ENCODE results near the gene MPG. TPM values are rescaled to one million over a fixed set of nuclear protein-coding genes. Genes with fewer than 3 reads are reported as not detected.
A peak's percentile ranks its signal among the peaks of the same experiment; 100 is the strongest.

MPG gene
- total and polyA plus RNA-seq, 10 of the 15 experiments (the other 5 are each of a cell fraction or from before 2014, with no cell fraction given) = 0.32 to 193 (median 55.7) TPM

DNA sequence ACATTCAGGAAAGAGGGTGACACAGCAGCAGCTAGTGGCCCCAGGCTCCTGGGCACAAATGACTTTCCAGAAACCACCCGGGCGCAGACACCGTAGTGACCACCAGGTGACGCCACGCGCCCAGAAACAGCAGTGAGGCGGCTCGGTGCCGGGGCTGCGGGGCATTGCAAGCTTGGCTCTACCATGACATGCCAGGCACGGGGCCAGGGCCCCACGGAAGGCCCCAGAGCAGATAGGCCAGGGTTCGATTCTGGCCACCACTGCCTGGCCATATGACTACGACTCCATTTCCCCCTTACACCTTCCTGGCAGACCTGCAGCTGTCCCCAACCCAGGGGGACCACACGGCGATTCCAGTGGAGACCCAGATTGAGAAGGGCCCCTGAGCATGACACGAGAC, 12.3 kb upstream of the MPG start:
- Histone ChIP-seq H3K9me3 (replicated peaks; ENCODE audit: control insufficient read depth, insufficient read depth, low read length) (no peaks in the 10 kb centered on the region), H3K27me3 (replicated peaks in 1 of 2; ENCODE audit: control insufficient read depth in 2 of 2, insufficient read depth in 2 of 2, low read length in 1 of 2) (peaks cover 0 to under 1% of the 10 kb centered on the region in 2 experiments; a peak in 3 of 4 replicates)
- TF ChIP-seq, protein P1, sequence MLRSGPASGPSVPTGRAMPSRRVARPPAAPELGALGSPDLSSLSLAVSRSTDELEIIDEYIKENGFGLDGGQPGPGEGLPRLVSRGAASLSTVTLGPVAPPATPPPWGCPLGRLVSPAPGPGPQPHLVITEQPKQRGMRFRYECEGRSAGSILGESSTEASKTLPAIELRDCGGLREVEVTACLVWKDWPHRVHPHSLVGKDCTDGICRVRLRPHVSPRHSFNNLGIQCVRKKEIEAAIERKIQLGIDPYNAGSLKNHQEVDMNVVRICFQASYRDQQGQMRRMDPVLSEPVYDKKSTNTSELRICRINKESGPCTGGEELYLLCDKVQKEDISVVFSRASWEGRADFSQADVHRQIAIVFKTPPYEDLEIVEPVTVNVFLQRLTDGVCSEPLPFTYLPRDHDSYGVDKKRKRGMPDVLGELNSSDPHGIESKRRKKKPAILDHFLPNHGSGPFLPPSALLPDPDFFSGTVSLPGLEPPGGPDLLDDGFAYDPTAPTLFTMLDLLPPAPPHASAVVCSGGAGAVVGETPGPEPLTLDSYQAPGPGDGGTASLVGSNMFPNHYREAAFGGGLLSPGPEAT (IDR thresholded peaks at IDR 0.05; ENCODE audit: low read depth) = no peak
- TF ChIP-seq, protein P2, sequence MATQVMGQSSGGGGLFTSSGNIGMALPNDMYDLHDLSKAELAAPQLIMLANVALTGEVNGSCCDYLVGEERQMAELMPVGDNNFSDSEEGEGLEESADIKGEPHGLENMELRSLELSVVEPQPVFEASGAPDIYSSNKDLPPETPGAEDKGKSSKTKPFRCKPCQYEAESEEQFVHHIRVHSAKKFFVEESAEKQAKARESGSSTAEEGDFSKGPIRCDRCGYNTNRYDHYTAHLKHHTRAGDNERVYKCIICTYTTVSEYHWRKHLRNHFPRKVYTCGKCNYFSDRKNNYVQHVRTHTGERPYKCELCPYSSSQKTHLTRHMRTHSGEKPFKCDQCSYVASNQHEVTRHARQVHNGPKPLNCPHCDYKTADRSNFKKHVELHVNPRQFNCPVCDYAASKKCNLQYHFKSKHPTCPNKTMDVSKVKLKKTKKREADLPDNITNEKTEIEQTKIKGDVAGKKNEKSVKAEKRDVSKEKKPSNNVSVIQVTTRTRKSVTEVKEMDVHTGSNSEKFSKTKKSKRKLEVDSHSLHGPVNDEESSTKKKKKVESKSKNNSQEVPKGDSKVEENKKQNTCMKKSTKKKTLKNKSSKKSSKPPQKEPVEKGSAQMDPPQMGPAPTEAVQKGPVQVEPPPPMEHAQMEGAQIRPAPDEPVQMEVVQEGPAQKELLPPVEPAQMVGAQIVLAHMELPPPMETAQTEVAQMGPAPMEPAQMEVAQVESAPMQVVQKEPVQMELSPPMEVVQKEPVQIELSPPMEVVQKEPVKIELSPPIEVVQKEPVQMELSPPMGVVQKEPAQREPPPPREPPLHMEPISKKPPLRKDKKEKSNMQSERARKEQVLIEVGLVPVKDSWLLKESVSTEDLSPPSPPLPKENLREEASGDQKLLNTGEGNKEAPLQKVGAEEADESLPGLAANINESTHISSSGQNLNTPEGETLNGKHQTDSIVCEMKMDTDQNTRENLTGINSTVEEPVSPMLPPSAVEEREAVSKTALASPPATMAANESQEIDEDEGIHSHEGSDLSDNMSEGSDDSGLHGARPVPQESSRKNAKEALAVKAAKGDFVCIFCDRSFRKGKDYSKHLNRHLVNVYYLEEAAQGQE (IDR thresholded peaks at IDR 0.05; ENCODE audit: low read depth, low read length) = no peak
- TF ChIP-seq, protein P3, sequence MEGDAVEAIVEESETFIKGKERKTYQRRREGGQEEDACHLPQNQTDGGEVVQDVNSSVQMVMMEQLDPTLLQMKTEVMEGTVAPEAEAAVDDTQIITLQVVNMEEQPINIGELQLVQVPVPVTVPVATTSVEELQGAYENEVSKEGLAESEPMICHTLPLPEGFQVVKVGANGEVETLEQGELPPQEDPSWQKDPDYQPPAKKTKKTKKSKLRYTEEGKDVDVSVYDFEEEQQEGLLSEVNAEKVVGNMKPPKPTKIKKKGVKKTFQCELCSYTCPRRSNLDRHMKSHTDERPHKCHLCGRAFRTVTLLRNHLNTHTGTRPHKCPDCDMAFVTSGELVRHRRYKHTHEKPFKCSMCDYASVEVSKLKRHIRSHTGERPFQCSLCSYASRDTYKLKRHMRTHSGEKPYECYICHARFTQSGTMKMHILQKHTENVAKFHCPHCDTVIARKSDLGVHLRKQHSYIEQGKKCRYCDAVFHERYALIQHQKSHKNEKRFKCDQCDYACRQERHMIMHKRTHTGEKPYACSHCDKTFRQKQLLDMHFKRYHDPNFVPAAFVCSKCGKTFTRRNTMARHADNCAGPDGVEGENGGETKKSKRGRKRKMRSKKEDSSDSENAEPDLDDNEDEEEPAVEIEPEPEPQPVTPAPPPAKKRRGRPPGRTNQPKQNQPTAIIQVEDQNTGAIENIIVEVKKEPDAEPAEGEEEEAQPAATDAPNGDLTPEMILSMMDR (IDR thresholded peaks at IDR 0.05 in 2 of 3, conservative IDR thresholded peaks at IDR 0.05 in 1 of 3; ENCODE audit: control insufficient read depth in 2 of 3, extremely low read depth in 1 of 3, insufficient read depth in 1 of 3, low read depth in 3 of 3, low read length in 3 of 3) = peak; percentile 97 to 99 (median 99); a peak in 5 of 6 replicates
- no peak for TF ChIP-seq POLR2A (IDR thresholded peaks at IDR 0.05; ENCODE audit: low read depth, low read length)
- TF ChIP-seq ZSCAN29 (IDR thresholded peaks at IDR 0.05) = no peak
- TF ChIP-seq, protein P4, sequence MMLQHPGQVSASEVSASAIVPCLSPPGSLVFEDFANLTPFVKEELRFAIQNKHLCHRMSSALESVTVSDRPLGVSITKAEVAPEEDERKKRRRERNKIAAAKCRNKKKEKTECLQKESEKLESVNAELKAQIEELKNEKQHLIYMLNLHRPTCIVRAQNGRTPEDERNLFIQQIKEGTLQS (IDR thresholded peaks at IDR 0.05; ENCODE audit: borderline replicate concordance, extremely low read depth, low read depth, low read length) = no peak
- no peak for TF ChIP-seq MEF2B (IDR thresholded peaks at IDR 0.05; ENCODE audit: partially characterized antibody, poor library complexity, severe bottlenecking)
- no peak for TF ChIP-seq FOXM1 (IDR thresholded peaks at IDR 0.05; ENCODE audit: low read depth, low read length)
- no peak for TF ChIP-seq MYC (IDR thresholded peaks at IDR 0.05; ENCODE audit: insufficient read depth, insufficient read length, insufficient replicate concordance, low read length, severe bottlenecking)
- TF ChIP-seq HDAC2 (IDR thresholded peaks at IDR 0.05) = no peak
- TF ChIP-seq ZBED1 (IDR thresholded peaks at IDR 0.05; ENCODE audit: borderline replicate concordance) = no peak
- no peak for TF ChIP-seq CBX3 (IDR thresholded peaks at IDR 0.05; ENCODE audit: borderline replicate concordance, low read depth)
- TF ChIP-seq, protein P5, sequence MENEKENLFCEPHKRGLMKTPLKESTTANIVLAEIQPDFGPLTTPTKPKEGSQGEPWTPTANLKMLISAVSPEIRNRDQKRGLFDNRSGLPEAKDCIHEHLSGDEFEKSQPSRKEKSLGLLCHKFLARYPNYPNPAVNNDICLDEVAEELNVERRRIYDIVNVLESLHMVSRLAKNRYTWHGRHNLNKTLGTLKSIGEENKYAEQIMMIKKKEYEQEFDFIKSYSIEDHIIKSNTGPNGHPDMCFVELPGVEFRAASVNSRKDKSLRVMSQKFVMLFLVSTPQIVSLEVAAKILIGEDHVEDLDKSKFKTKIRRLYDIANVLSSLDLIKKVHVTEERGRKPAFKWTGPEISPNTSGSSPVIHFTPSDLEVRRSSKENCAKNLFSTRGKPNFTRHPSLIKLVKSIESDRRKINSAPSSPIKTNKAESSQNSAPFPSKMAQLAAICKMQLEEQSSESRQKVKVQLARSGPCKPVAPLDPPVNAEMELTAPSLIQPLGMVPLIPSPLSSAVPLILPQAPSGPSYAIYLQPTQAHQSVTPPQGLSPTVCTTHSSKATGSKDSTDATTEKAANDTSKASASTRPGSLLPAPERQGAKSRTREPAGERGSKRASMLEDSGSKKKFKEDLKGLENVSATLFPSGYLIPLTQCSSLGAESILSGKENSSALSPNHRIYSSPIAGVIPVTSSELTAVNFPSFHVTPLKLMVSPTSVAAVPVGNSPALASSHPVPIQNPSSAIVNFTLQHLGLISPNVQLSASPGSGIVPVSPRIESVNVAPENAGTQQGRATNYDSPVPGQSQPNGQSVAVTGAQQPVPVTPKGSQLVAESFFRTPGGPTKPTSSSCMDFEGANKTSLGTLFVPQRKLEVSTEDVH (IDR thresholded peaks at IDR 0.05; ENCODE audit: low read depth, partially characterized antibody) = no peak

More for the DNA sequence above, 12.3 kb upstream of the MPG start:
- Histone ChIP-seq H3K4me3 (no peak overlapping the region), H3K4me2 (ENCODE audit: control insufficient read depth, insufficient read depth) (no peak overlapping the region), H4K20me1 (ENCODE audit: control insufficient read depth, insufficient read depth) (no peaks in the 10 kb centered on the region), H3K79me2 (ENCODE audit: control insufficient read depth, insufficient read depth, low read length) (no peaks in the 10 kb centered on the region), H3K27ac (ENCODE audit: control insufficient read depth, insufficient read depth) (no peak overlapping the region), H3K36me3 (ENCODE audit: control insufficient read depth in 2 of 2, insufficient read depth in 2 of 2, low read length in 1 of 2) (no peaks in the 10 kb centered on the region), H3K4me1 (ENCODE audit: control insufficient read depth, insufficient read depth, low read length) (no peaks in the 10 kb centered on the region), H3K9ac (ENCODE audit: control insufficient read depth, insufficient read depth, low read length) (no peak overlapping the region), H2AFZ (ENCODE audit: control insufficient read depth, low read depth, low read length) (no peak overlapping the region)
- ChIA-PET POLR2A (interaction anchor here (1.0 to 2.7 kb wide), 4 partner anchors 12 to 41 kb away, joined by 3 to 18 read pairs (median 4); partner anchors contain the start of genes POLR3K and SNRNP25), CTCF (interaction anchor here (0.5 to 14.2 kb wide), 23 partner anchors 9 to 299 kb away, joined by 3 to 319 read pairs (median 4); partner anchors contain the start of genes MPG, POLR3K and SNRNP25), SMC1A (ENCODE audit: uncharacterized antibody, unreplicated experiment) (interaction anchor here (0.9 to 6.4 kb wide), 15 partner anchors 12 to 174 kb away, joined by 3 to 77 read pairs (median 5); partner anchors contain the start of genes MPG, POLR3K and SNRNP25), RAD21 (ENCODE audit: unreplicated experiment) (interaction anchor here (0.5 to 6.5 kb wide), 14 partner anchors 10 to 296 kb away, joined by 3 to 132 read pairs (median 5); partner anchors contain the start of genes POLR3K and SNRNP25)
- peak; percentile 96 for ATAC-seq
- in situ Hi-C loops (cut with MboI) = no loop called here
- intact Hi-C loops (cut with micrococcal nuclease; ENCODE audit: unreplicated experiment) = loop anchor here (1.0 kb wide), 2 partner anchors 32 to 116 kb away; no protein-coding TSS in a partner anchor
- no peak for DNase-seq (ENCODE audit: low read depth, low spot score)
- FAIRE-seq = peak; percentile 83
- WGBS (ENCODE audit: insufficient coverage, insufficient replicate concordance, low lambda C conversion rate, missing lambda C conversion rate) = 13% methylated on average over 16 of the region's 17 CpGs
- no TSS peak for BruUV-seq (replicated peaks)

Measured in GM12878 (cell line).